Measurements from ENCODE around the gene PLEKHG2. TPM values are rescaled to one million over a fixed set of nuclear protein-coding genes. Genes with fewer than 3 reads are reported as not detected.

The PLEKHG2 gene
- polyA plus RNA-seq, 1 donor, result 54.9 TPM

GRCh38 chr19:39406656-39407409, 5.6 kb upstream of the PLEKHG2 start, which contains the start of gene ZFP36:
Gene ZFP36 (plus strand): TSS chr19:39406847. CDS start chr19:39406905, 58 bp downstream.
- DNase-seq, result peak; percentile 85

GRCh38 chr19:39407410-39407659, 5.1 kb upstream of the PLEKHG2 start:
- DNase-seq, result no peak

GRCh38 chr19:39407660-39408391, 4.6 kb upstream of the PLEKHG2 start:
- no peak for DNase-seq

- no peak for DNase-seq
Measured at GRCh38 chr19:39408392-39409207, 3.9 kb upstream of the PLEKHG2 start.

GRCh38 chr19:39409208-39410016, 3.1 kb upstream of the PLEKHG2 start:
- peak; percentile 81 for DNase-seq

- DNase-seq, result peak; percentile 78
Measured at GRCh38 chr19:39410017-39410830, 2.2 kb upstream of the PLEKHG2 start.

- no peak for DNase-seq
Measured at GRCh38 chr19:39410831-39411080, 1.7 kb upstream of the PLEKHG2 start.

GRCh38 chr19:39411081-39411831, 1.2 kb upstream of the PLEKHG2 start:
- DNase-seq, result no peak

- peak; percentile 90 for DNase-seq
Measured at GRCh38 chr19:39411832-39412099, 703 bp upstream of the PLEKHG2 start.

GRCh38 chr19:39412867-39413271, 400 bp downstream of the PLEKHG2 start:
- DNase-seq, result no peak

GRCh38 chr19:39413272-39413910, 922 bp downstream of the PLEKHG2 start:
- peak; percentile 79 for DNase-seq

- DNase-seq, result no peak
Measured at GRCh38 chr19:39413911-39414608, 1.6 kb downstream of the PLEKHG2 start.

- no peak for DNase-seq
Measured at GRCh38 chr19:39415111-39416046, 2.9 kb downstream of the PLEKHG2 start.

- DNase-seq, result no peak
Measured at GRCh38 chr19:39416152-39417120, 4.0 kb downstream of the PLEKHG2 start.

GRCh38 chr19:39417463-39418181, 5.2 kb downstream of the PLEKHG2 start:
- no peak for DNase-seq

- DNase-seq, result no peak
Measured at GRCh38 chr19:39419003-39419402, 6.5 kb downstream of the PLEKHG2 start.

- no peak for DNase-seq
Measured at GRCh38 chr19:39420769-39421168, 8.3 kb downstream of the PLEKHG2 start.
